GM13976 (cell line): ENCODE results near the gene TRIO.

Source experiments
- DNase-seq: peaks from one replicate; pipeline ENCODE4 v3.0.0; 2012; ENCODE audit warnings: low spot score
- CTCF ChIP-seq: IDR thresholded peaks from 2 replicates; pipeline ENCODE4 v1.5.1; 2012; ENCODE audit warnings: borderline replicate concordance, mild to moderate bottlenecking; ENCODE audit not compliant: insufficient read depth; ENCODE audit errors: extremely low read depth, missing control alignments, control extremely low read depth
- in situ Hi-C: fragments of 300-500 bp; cut with MboI; formaldehyde crosslinking; loops from one replicate; pipeline ENCODE4 v1.12.0; 2022; ENCODE audit warnings: low sequenced_read_pairs, mixed read lengths, inconsistent platforms; ENCODE audit not compliant: unreplicated experiment

TRIO gene

GRCh38 chr5:14407746-14408175 lies 264.6 kb downstream of the TRIO start:
- in situ Hi-C loops, result no loop called here
- no peak for DNase-seq
- no peak for TF ChIP-seq CTCF

GRCh38 chr5:14408969-14409586 lies 265.9 kb downstream of the TRIO start:
- DNase-seq, result no peak
- no peak for TF ChIP-seq CTCF
- in situ Hi-C loops, result no loop called here

GRCh38 chr5:14410068-14410393 lies 266.9 kb downstream of the TRIO start:
- TF ChIP-seq CTCF, result no peak
- no peak for DNase-seq
- in situ Hi-C loops, result no loop called here

- TF ChIP-seq CTCF, result no peak
- in situ Hi-C loops, result no loop called here
- DNase-seq, result no peak
These were observed 267.5 kb downstream of the TRIO start for GRCh38 chr5:14410394-14411201.

- no peak for TF ChIP-seq CTCF
- in situ Hi-C loops, result no loop called here
- DNase-seq, result no peak
These were observed 268.1 kb downstream of the TRIO start for GRCh38 chr5:14411216-14411615.

- in situ Hi-C loops, result no loop called here
- no peak for TF ChIP-seq CTCF
- DNase-seq, result no peak
These were observed 270.2 kb downstream of the TRIO start for GRCh38 chr5:14413331-14413750.
